HS-27A (cell line): Measurements from ENCODE around the gene FLRT1.
"Not testable (repeated sequence)": the region's sequence is repeated elsewhere in the genome, so short reads cannot be mapped to it uniquely, and the experiment has no call there.

Experiments
- DNase-seq: peaks from one replicate; pipeline ENCODE4 v3.0.0-alpha.2; 2012; ENCODE audit warnings: low read depth, missing footprints

The FLRT1 gene

GRCh38 chr11:64045700-64046099, 10.0 kb downstream of the FLRT1 start:
- DNase-seq, result no peak

- not testable (repeated sequence) for DNase-seq
Measured at GRCh38 chr11:64047373-64047772, 11.6 kb downstream of the FLRT1 start.

- no peak for DNase-seq
Measured at GRCh38 chr11:64048042-64048854, 12.5 kb downstream of the FLRT1 start.

GRCh38 chr11:64049509-64049908, 13.8 kb downstream of the FLRT1 start:
- DNase-seq, result no peak

GRCh38 chr11:64051297-64051696, 15.6 kb downstream of the FLRT1 start:
- no peak for DNase-seq

DNA sequence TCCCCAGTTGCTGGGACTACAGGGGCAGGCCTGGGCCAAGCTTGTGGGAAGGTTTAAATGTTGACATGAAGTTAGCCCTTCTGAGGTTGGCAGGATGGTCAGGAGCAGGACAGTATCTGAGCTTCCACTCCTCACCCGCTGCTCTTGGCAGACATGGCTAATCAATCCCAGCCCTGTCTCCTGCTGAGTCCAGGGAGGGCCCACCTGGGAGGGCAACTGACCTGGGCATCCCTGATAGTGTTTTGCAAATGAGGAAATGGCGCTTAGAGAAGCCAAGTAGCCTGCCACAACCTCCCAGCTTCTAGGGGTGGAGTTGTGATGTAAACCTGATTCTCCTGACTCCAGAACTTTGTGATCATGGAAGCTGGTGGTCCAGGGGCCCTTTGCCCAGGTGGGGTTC, 16.7 kb downstream of the FLRT1 start:
- DNase-seq, result no peak

DNA sequence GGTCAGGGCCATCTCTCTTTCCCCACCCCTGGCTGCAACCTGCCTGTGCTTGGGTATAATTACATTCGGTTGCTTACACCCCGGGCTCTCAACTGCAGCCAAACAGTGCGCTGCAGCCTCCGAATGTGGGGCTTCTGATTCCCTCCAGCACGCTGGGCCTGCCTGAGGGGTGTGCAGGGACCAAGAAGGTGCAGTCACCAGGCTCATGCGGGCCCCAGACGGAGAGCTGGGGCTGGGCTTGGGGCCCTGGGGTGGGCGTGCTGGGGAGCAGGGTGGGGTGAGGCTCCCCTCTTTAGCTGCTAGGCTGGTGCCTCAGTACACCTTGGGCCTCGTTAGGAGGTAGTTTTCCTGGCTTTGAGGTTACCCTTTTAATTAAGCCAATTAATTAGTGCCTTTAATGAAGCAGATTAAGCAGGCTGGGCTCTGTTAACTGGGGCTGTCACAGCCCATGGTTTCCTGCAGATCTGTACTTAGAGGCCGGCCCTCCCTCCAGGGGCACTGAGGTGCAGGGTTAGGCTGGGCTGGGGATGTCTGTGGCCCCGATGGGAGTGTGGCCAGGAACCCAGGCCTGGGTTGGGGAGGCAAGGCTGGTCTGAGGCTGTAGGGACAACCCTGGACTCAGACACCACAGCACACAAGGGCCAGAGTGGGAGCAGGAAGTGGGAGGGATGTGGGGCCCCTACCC, 17.3 kb downstream of the FLRT1 start:
- no peak for DNase-seq

- DNase-seq, result no peak
Measured at GRCh38 chr11:64053699-64054098, 18.0 kb downstream of the FLRT1 start.

DNA sequence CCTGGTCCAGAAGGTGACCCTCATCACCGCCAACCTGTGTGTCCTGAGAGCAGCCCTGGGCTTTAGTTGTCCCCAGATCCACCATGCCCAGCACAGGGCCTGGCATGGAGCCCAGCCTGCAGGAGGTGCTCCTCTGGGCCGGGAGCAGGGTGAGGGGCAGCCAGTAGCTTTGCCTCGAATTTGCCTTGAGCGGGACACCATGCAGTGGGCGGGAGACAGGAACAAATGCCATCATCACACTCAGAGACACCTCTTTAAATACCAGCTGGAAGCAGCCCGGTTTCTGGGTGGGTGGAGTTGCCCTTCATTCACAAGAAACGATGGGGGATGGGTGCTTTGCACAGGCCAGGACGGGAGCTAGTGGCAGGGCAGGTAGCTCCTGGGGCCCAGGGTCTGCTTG, 19.3 kb downstream of the FLRT1 start:
- DNase-seq, result no peak

DNA sequence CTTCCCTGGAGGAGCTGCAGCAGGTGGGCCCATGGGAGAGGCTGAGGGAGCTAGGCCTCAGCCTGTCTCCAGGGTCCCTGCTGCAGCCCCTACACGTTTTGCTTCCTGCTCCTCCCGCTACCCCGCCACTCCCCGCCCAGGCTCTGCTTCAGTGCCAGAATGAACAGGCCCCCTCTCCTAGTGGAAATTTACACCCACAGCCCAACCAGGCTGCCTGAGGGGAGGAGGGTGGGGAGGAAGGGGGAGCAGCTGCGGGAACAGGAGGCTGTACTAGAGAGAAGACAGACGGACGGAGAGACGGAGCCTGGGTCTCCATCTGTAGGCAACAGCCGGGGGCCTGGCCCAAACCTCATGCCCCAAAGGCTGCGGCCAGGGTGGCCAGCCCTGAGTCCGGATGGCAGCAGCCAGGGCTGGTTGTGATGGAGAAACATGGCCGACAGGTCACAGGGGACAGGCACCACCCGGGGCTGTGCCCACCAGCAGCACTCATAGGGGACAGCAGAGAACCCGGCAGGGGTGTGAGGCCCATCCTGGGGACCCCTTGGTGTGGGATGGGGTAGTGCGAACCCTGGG, 20.6 kb downstream of the FLRT1 start:
- no peak for DNase-seq

GRCh38 chr11:64056861-64057260, 21.1 kb downstream of the FLRT1 start:
- DNase-seq, result no peak

DNA sequence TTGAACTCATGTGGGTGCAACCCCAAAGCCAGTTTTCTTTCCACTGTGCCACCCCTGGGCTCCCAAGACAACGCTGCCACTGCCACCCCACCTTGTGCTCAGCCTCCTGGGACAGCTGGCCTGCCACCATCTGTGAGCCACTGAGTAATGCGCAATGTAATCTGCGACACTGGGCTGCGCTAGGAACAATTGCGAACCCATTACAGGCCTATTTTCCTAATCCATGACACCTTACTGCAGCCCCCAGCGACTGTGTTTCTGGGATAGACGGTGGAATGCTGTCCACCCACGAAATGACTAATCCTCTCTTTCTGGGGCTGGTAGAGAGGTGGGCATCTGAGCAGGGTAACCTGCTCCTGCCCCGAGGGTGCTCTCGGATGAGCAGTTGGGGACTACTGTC, 22.2 kb downstream of the FLRT1 start:
- no peak for DNase-seq

- DNase-seq, result no peak
Measured at GRCh38 chr11:64058494-64058893, 22.8 kb downstream of the FLRT1 start.

- no peak for DNase-seq
Measured at GRCh38 chr11:64059339-64060140, 23.8 kb downstream of the FLRT1 start.

DNA sequence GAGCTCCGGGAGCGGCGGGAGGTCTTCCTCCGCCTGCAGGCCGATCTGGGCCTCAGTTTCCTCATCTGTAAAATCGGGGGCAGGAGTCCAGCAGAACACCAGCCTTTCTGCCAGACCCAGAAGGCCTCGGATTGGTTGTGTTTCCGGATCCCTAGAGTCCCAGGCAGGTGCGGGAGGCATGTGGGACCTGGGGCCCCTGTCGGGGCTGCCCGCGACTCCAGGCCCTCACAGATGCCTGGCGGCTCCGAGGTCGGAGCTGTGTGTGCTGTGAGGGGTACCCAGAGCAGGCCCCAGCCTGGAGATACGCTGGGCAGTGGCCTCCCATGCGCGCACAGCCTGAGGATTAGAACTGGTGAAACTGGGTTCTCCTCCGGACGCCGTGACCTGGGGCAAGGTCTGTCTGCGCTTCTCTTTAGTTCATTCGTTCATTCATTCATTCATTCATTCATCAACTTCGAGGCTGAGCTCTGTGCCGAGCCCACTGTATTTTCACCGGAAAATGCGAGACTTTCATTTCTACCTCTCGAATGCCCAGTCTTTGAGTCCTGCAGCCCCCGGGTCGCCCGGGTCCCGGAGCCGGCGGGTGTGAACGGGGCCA, 24.6 kb downstream of the FLRT1 start:
- no peak for DNase-seq

DNA sequence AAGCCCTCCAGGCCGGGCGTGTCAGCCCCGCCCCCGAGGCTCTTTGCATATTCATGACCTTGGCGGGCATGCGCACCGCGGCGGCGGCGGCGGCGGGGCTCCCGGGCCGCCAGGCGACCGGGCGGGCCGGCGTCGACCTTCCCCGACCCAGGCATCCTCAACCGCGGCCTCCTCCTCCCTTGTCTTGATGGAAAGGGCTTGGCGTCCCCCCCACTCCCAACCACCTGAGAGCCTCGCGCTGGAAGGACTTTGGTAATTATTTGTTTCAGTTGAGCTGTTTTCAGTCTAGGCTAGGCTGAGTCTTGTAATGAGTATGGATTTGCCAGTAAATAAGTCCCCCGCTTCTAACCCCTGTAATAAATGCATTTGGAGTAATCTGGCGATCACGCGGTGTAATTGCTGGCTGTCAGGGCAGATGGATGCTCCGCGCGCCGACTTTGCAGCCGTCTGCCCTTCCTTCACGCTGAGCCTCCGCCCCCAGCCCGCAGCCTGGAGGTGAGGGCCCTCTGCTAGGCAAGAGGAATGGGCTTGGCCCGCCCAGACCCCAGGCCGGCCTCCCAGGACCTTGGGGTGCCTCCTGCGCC, 25.2 kb downstream of the FLRT1 start:
- no peak for DNase-seq

DNA sequence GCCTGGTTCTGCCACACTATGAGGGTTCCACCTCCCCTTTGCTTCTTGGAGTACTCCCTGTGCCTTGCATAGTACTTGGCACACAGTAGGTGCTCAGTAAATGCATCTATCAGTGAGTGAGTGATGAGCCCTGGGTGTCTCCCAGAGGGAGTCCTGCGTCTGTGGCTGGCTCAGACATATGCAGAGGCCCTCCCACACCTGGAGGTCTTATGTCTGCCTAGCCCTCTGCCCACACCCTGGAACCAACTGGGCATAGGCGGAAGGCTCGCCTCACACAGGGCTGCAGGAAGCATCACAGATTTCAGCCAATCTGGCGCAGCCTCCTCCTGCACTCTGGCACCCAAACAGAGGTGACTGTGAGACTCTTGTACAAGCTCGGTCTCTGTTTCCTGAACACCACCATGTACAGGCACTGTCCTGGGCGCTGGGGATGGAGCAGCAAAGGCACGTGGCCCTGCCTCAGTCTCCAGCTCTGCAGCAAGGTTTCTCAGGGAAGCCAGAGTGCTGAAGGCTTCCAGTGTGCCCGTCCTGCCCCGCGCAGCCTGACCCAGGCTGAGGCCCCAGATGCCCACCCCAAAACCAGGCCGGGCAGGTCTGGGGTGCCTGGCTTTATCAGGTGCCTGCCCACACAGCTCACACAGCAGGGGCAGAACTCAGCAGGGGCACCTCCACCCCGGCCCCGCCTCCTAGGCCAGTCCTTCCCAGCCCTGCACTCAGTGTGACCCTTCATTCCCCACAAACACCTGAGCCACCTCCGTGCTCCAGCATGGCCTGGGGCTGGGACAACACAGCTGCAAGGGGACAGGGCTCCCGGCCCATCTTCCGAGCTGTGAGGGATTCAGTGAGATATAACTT, 26.7 kb downstream of the FLRT1 start:
- DNase-seq, result no peak

- no peak for DNase-seq
Measured at GRCh38 chr11:64063777-64064176, 28.0 kb downstream of the FLRT1 start.

- no peak for DNase-seq
Measured at GRCh38 chr11:64064374-64065140, 28.8 kb downstream of the FLRT1 start.

GRCh38 chr11:64065141-64065465, 29.4 kb downstream of the FLRT1 start:
- DNase-seq, result no peak
